CD4-positive, alpha-beta T cell treated with Interleukin-12 subunit alpha and Interleukin-12 subunit beta, for 1 hour (primary cell): ENCODE measurements around the gene CHRNA10.

Experiments
- DNase-seq: peaks from one replicate; pipeline ENCODE4 v3.0.0-alpha.2; 2020

CHRNA10 gene

GRCh38 chr11:3671334-3672254 is at the start of gene CHRNA10:
Gene CHRNA10, minus strand, starts transcription at chr11:3671384. Its CDS starts 72 bp downstream, at chr11:3671312.
- no peak for DNase-seq

GRCh38 chr11:3712274-3712673 is 41.1 kb upstream of the CHRNA10 start:
- DNase-seq = no peak

GRCh38 chr11:3710485-3711259 is 39.5 kb upstream of the CHRNA10 start:
- DNase-seq = no peak

- DNase-seq = no peak
Measured at GRCh38 chr11:3709977-3710376, 38.8 kb upstream of the CHRNA10 start.

GRCh38 chr11:3707176-3707575 is 36.0 kb upstream of the CHRNA10 start:
- no peak for DNase-seq

GRCh38 chr11:3703383-3703782 is 32.2 kb upstream of the CHRNA10 start:
- DNase-seq = no peak

GRCh38 chr11:3700910-3701309 is 29.7 kb upstream of the CHRNA10 start:
- DNase-seq = no peak

GRCh38 chr11:3700410-3700809 is 29.2 kb upstream of the CHRNA10 start:
- DNase-seq = no peak

GRCh38 chr11:3686751-3687150 is 15.6 kb upstream of the CHRNA10 start:
- no peak for DNase-seq

GRCh38 chr11:3685923-3686322 is 14.7 kb upstream of the CHRNA10 start:
- no peak for DNase-seq

- DNase-seq = no peak
Measured at GRCh38 chr11:3684819-3685172, 13.6 kb upstream of the CHRNA10 start.

GRCh38 chr11:3684129-3684818 is 13.1 kb upstream of the CHRNA10 start:
- DNase-seq = no peak

- no peak for DNase-seq
Measured at GRCh38 chr11:3683039-3683438, 11.9 kb upstream of the CHRNA10 start.

GRCh38 chr11:3679077-3679476 is 7.9 kb upstream of the CHRNA10 start:
- DNase-seq = no peak

GRCh38 chr11:3675971-3676370 is 4.8 kb upstream of the CHRNA10 start:
- no peak for DNase-seq

- no peak for DNase-seq
Measured at GRCh38 chr11:3674189-3674588, 3.0 kb upstream of the CHRNA10 start.

GRCh38 chr11:3669742-3670183 is 1.4 kb downstream of the CHRNA10 start:
- no peak for DNase-seq

- no peak for DNase-seq
Measured at GRCh38 chr11:3669128-3669527, 2.1 kb downstream of the CHRNA10 start.

- no peak for DNase-seq
Measured at GRCh38 chr11:3667149-3668035, 3.8 kb downstream of the CHRNA10 start.

GRCh38 chr11:3666023-3666530 is 5.1 kb downstream of the CHRNA10 start:
- DNase-seq = no peak

- DNase-seq = no peak
Measured at GRCh38 chr11:3665336-3666022, 5.7 kb downstream of the CHRNA10 start.
